Osteoblast (primary cell): ENCODE measurements around the gene ADGRV1. TPM values are rescaled to one million over a fixed set of nuclear protein-coding genes. Genes with fewer than 3 reads are reported as not detected.

Experiments
- DNase-seq: peaks from one replicate; pipeline ENCODE4 v3.0.0; 2011; ENCODE audit warnings: low spot score, mixed read lengths; ENCODE audit not compliant: insufficient read length; ENCODE audit errors: missing footprints
- H2AFZ ChIP-seq: 2 replicates; pipeline ENCODE4 v1.6.0; 2011; ENCODE audit warnings: mild to moderate bottlenecking, low read length
- H3K27ac ChIP-seq: 2 replicates; pipeline ENCODE4 v1.5.1; 2011; ENCODE audit warnings: mild to moderate bottlenecking, low read depth, low read length, moderate library complexity
- H3K27me3 ChIP-seq: 2 replicates; pipeline ENCODE4 v1.6.0; 2012; ENCODE audit warnings: mild to moderate bottlenecking, control low read depth, inconsistent platforms, low read length, moderate library complexity; ENCODE audit not compliant: insufficient read depth
- H3K36me3 ChIP-seq: 2 replicates; pipeline ENCODE4 v1.5.1; 2011; ENCODE audit warnings: mild to moderate bottlenecking, low read length, control low read depth, moderate library complexity; ENCODE audit not compliant: insufficient read depth
- H3K4me1 ChIP-seq: 2 replicates; pipeline ENCODE4 v1.5.1; 2011; ENCODE audit warnings: mild to moderate bottlenecking, low read length, control low read depth, moderate library complexity; ENCODE audit not compliant: insufficient read depth
- H3K4me2 ChIP-seq: 2 replicates; pipeline ENCODE4 v1.6.0; 2011; ENCODE audit warnings: mild to moderate bottlenecking, low read length; ENCODE audit not compliant: insufficient read depth
- H3K4me3 ChIP-seq: fragments of 200-600 bp; sonication (generic); 3 replicates; pipeline ENCODE4 v1.5.1; 2012; ENCODE audit warnings: mild to moderate bottlenecking, low read length, inconsistent platforms; ENCODE audit not compliant: insufficient read depth
- H3K79me2 ChIP-seq: 2 replicates; pipeline ENCODE4 v1.6.0; 2012; ENCODE audit warnings: mild to moderate bottlenecking, low read length, control low read depth, inconsistent platforms; ENCODE audit not compliant: insufficient read depth
- H3K9me3 ChIP-seq: 2 replicates; pipeline ENCODE4 v1.5.1; 2011; ENCODE audit warnings: low read depth, low read length, control low read depth
- H4K20me1 ChIP-seq: 2 replicates; pipeline ENCODE4 v1.6.0; 2012; ENCODE audit warnings: mild to moderate bottlenecking, low read length, control low read depth; ENCODE audit not compliant: insufficient read depth
- CTCF ChIP-seq: IDR thresholded peaks from 2 replicates; pipeline ENCODE4 v1.5.1; 2011; ENCODE audit warnings: mild to moderate bottlenecking, low read depth, low read length, moderate library complexity; ENCODE audit errors: extremely low read depth
- total RNA-seq: library from RNA; depleted of rRNA; stranded (reverse); fragments of >200 nt; gene quantifications from 2 replicates; pipeline ENCODE4 v1.2.3, GENCODE V29; 2012

The ADGRV1 gene
- total RNA-seq, 1 donor, result under 0.01 TPM

GRCh38 chr5:90861843-90862586 is 303.4 kb downstream of the ADGRV1 start:
- no peaks in the 10 kb centered on the region for H3K27me3 ChIP-seq
- no peak for TF ChIP-seq CTCF
- no peak overlapping the region for H2AFZ ChIP-seq
- no peak overlapping the region for H3K4me3 ChIP-seq
- H3K36me3 ChIP-seq, result no peaks in the 10 kb centered on the region
- H3K4me2 ChIP-seq, result no peak overlapping the region
- DNase-seq, result no peak
- H3K4me1 ChIP-seq, result no peaks in the 10 kb centered on the region
- no peak overlapping the region for H3K27ac ChIP-seq
- H3K79me2 ChIP-seq, result no peaks in the 10 kb centered on the region
- no peaks in the 10 kb centered on the region for H3K9me3 ChIP-seq
- H4K20me1 ChIP-seq, result no peaks in the 10 kb centered on the region

DNA sequence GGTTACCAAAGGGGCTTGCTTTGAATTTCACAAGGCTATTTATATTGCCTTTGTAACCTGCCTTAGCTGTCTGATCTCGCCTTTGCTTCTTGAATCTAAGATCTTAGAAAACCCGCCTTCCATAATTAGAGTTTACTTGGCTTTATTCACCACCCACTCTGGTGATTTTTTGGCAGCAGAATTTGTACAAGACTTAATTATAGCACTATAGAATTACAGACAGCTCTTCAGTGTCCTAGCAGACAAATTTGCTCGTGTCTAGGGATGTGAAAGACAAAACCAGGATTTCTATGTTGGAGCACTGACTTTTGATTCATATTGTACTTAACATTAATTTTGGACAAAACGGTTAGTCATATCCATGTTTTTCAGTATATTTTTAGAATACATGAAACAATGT is 306.6 kb downstream of the ADGRV1 start:
- Histone ChIP-seq H3K4me1 (no peaks in the 10 kb centered on the region), H4K20me1 (no peaks in the 10 kb centered on the region), H3K36me3 (no peaks in the 10 kb centered on the region), H3K27ac (no peak overlapping the region), H3K4me3 (no peak overlapping the region), H2AFZ (no peak overlapping the region), H3K27me3 (no peaks in the 10 kb centered on the region), H3K4me2 (no peak overlapping the region), H3K79me2 (no peaks in the 10 kb centered on the region), H3K9me3 (no peaks in the 10 kb centered on the region)
- no peak for TF ChIP-seq CTCF
- no peak for DNase-seq

DNA sequence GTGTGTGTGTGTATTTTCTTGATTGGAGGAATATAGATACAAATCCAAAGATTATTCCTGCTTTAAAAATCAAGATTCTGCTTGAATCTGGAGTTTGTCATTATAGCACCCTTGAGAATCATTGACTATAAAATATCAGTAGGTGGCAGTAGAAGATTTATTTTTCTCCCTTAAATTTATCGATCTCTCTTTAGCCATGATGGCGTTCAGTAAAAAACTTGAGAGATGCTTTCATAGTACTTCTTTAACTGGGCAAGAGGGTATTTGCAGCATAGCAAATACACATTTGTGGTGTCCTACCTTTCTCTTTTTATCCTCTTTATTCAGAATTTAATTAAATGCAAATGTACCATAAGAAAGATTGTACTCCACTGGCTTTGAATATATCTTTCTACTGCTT is 307.7 kb downstream of the ADGRV1 start:
- H4K20me1 ChIP-seq, result no peaks in the 10 kb centered on the region
- no peaks in the 10 kb centered on the region for H3K36me3 ChIP-seq
- no peak overlapping the region for H3K4me3 ChIP-seq
- no peaks in the 10 kb centered on the region for H3K79me2 ChIP-seq
- no peak overlapping the region for H2AFZ ChIP-seq
- no peak overlapping the region for H3K27ac ChIP-seq
- H3K9me3 ChIP-seq, result no peaks in the 10 kb centered on the region
- peak overlapping the region; percentile 53 for H3K4me2 ChIP-seq
- H3K27me3 ChIP-seq, result no peaks in the 10 kb centered on the region
- TF ChIP-seq CTCF, result peak; percentile 49
- peak; percentile 48 for DNase-seq
- H3K4me1 ChIP-seq, result no peaks in the 10 kb centered on the region

- H4K20me1 ChIP-seq, result no peaks in the 10 kb centered on the region
- H3K4me2 ChIP-seq, result no peak overlapping the region
- no peak overlapping the region for H3K27ac ChIP-seq
- H2AFZ ChIP-seq, result no peak overlapping the region
- H3K27me3 ChIP-seq, result no peaks in the 10 kb centered on the region
- no peak for TF ChIP-seq CTCF
- no peaks in the 10 kb centered on the region for H3K36me3 ChIP-seq
- H3K9me3 ChIP-seq, result no peaks in the 10 kb centered on the region
- no peaks in the 10 kb centered on the region for H3K4me1 ChIP-seq
- no peak for DNase-seq
- no peaks in the 10 kb centered on the region for H3K79me2 ChIP-seq
- H3K4me3 ChIP-seq, result no peak overlapping the region
Observed at GRCh38 chr5:90866915-90867731, 308.5 kb downstream of the ADGRV1 start.
